Naive B cell (primary cell): ENCODE measurements around the gene AHDC1. TPM values are rescaled to one million over a fixed set of nuclear protein-coding genes. Genes with fewer than 3 reads are reported as not detected.
A peak's percentile ranks its signal among the peaks of the same experiment; 100 is the strongest.
"Not testable (repeated sequence)": the region's sequence is repeated elsewhere in the genome, so short reads cannot be mapped to it uniquely, and the experiment has no call there.

Experiments used
- ATAC-seq, 2 donors: fragments of 150-1000 bp; cut with Tn5 transposase; 2 replicates each; pipeline ENCODE4 v1.10.0; 2021; ENCODE audit warnings: low read depth in 2 of 2, mild to moderate bottlenecking in 2 of 2, moderate library complexity in 2 of 2
- DNase-seq: peaks from one replicate; pipeline ENCODE4 v3.0.0; 2022
- H3K27ac Mint-ChIP-seq, 6 donors: one replicate each; pipeline ENCODE4 v1.8.0; 2020 to 2022; ENCODE audit warnings: mild to moderate bottlenecking in 6 of 6, mixed read lengths in 6 of 6, moderate library complexity in 5 of 6, inconsistent platforms in 2 of 6
- H3K27me3 Mint-ChIP-seq, 3 donors: one replicate each; pipeline ENCODE4 v1.8.0; 2021 to 2022; ENCODE audit warnings: mixed read lengths in 3 of 3, mild to moderate bottlenecking in 1 of 3
- H3K36me3 Mint-ChIP-seq, 2 donors: one replicate each; pipeline ENCODE4 v1.8.0; 2020 to 2022; ENCODE audit warnings: mixed read lengths in 2 of 2, inconsistent platforms in 1 of 2, mild to moderate bottlenecking in 1 of 2
- H3K4me1 Mint-ChIP-seq, 3 donors: one replicate each; pipeline ENCODE4 v1.8.0; 2020 to 2022; ENCODE audit warnings: mixed read lengths in 3 of 3, inconsistent platforms in 1 of 3, mild to moderate bottlenecking in 1 of 3, moderate library complexity in 1 of 3
- H3K4me3 Mint-ChIP-seq, 8 donors: one replicate each; pipeline ENCODE4 v1.8.0; 2020 to 2022; ENCODE audit warnings: mild to moderate bottlenecking in 8 of 8, mixed read lengths in 8 of 8, moderate library complexity in 8 of 8, inconsistent platforms in 2 of 8
- H3K9me3 Mint-ChIP-seq, 7 donors: one replicate each; pipeline ENCODE4 v1.8.0; 2020 to 2022; ENCODE audit warnings: mixed read lengths in 7 of 7, mild to moderate bottlenecking in 5 of 7, inconsistent platforms in 2 of 7, moderate library complexity in 1 of 7
- polyA plus RNA-seq, 6 donors: library from polyadenylated mRNA; unstranded; fragments of 300-500 nt; fragmentation: Illumina TruSeq; gene quantifications; one replicate each; pipeline ENCODE4 v1.2.3, GENCODE V29; 2021; ENCODE audit warnings: low read depth in 6 of 6

The AHDC1 gene
- polyA plus RNA-seq, 6 donors from 2014 or later, result 0.15 to 2.3 (median 0.91) TPM

DNA sequence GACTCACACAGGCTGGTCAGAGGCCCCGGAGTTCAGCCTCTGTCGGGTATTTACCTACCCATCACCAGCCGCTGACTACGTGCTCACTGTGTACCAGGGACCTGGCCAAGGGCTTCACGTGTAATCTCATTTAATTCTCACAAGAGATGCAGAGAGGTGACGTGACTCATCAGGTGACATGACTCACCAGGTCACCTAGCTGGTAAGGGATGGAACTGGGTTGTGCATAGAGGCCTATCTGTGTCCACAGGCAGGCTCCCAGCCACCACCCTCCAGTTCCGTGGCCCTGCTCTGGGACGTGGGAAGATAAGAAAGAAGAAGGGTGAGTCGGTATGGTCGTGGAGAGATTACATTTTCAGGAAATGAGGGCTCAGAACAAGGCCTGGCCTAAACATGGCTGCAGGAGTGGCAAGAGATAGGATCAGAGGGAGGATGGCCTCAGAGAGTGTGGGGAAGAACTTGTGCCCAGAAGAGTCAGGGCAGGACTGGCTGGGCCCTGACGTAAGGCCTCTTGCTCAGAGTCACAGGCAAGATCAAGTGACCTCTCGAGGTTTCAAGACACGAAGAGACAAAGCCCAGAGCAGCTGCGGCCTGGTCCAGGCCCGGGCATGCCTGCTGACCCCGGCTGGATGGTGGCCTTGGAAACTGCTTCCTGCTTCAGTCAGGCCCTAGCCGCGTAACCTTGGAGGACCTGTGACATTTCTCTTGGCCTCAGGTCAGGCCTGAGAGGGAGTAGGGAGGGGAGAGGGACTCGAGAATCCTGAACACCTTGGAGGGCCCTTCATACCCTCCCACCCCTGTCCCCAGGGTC is 61.3 kb downstream of the AHDC1 start:
- Mint-ChIP-seq H3K27ac (peak overlapping the region in 3 of 6 donors; percentile 45 to 93 (median 70)), H3K9me3 (no peaks in the 10 kb centered on the region), H3K4me3 (no peak overlapping the region), H3K27me3 (no peaks in the 10 kb centered on the region), H3K4me1 (peaks cover 2 to 13% (median 11%) of the 10 kb centered on the region in 3 donors), H3K36me3 (peaks cover 0 to 9% of the 10 kb centered on the region in 2 donors)
- no peak for DNase-seq
- no peak for ATAC-seq

DNA sequence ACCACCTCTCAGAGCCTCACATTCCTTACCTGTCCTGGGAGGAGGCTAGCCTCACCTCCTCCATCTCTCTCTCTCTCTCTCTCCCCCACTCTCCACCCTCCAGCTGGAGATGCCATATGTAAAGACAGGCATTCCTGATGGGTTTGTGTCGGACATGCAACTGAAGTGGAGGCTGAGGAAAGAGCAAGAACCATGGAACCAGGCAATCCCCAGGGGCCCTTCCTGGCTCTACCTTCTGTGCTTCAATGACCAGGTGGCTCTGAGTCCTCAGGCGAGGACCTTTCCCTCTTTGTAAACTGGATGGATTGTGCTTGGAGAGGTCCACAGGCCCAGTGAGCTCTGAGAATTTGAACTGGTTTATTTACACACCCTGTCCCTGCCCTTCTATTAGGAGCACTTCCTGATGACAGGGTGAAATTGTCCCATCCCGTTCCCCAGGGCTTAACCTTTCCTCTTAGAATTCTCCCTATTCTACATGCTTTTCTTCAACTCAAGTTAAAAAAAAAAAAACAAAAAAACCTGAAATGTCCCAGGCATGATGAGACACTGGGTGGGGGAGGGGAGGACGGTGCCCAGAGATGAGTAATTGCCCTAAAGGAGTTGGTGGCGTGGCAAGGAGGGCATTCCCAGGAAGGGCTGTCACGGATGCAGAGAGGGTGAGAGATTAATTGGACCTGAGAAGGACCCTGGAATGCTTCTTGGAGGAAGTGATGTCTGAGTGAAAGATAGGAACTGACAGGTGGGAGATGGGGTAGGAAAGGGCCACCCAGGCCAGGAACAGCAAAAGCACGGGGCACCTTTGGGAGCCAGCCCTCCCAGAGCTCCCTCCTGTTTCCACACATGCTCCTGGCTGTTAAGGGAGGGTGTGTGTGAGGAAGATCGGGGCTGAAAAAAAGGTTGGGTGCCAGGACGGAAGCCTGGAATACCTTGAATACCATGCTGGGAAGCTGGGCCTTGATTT is 63.8 kb downstream of the AHDC1 start:
- no peaks in the 10 kb centered on the region for H3K9me3 Mint-ChIP-seq
- no peaks in the 10 kb centered on the region for H3K27me3 Mint-ChIP-seq
- no peak for DNase-seq
- H3K36me3 Mint-ChIP-seq, result peaks cover 0 to 9% of the 10 kb centered on the region in 2 donors
- H3K4me1 Mint-ChIP-seq, result peaks cover 2 to 13% (median 11%) of the 10 kb centered on the region in 3 donors
- peak overlapping the region in 1 of 8 donors; percentile 34 for H3K4me3 Mint-ChIP-seq
- H3K27ac Mint-ChIP-seq, result peak overlapping the region in 2 of 6 donors; percentile 43 to 48
- no peak for ATAC-seq

DNA sequence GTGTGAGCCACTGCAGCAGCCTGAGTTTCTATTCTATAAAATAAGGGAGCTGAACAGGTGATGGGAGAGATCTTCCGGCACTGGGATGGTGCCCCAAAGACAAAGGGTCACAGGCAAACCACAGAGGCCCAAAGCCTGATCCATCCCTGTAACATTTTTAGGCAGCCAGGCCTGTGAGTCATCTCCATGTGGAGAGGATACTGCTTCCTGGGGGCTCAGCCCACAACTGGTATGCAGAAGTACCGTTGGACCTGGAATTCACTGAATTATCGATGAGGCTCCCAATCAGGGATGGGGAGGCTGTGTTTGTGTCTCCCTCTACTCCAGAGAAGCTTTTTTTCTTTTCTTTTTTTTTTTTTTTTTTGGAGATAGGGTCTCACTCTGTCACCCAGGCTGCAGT is 65.2 kb downstream of the AHDC1 start:
- peaks cover 2 to 11% (median 8%) of the 10 kb centered on the region in 3 donors for H3K4me1 Mint-ChIP-seq
- ATAC-seq (no peak), DNase-seq (no peak)

DNA sequence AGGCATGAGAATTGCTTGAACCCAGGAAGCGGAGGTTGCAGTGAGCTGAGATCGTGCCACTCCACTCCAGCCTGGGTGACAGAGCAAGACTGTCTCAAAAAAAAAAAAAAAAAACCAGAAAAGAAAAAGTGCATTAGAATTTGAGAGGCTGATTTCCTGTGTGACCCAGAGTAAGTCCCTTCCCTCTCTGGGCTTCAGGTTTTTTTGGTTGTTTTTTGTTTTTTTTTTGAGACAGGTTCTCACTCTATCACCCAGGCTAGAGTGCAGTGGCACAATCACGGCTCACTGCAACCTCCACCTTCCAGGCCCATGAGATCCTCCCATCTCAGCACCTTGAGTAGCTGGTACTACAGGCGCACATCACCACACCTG is 65.7 kb downstream of the AHDC1 start:
- H3K4me1 Mint-ChIP-seq, result peaks cover 2 to 11% (median 8%) of the 10 kb centered on the region in 3 donors
- not testable (repeated sequence) for H3K36me3 Mint-ChIP-seq, DNase-seq, H3K27me3 Mint-ChIP-seq, H3K9me3 Mint-ChIP-seq, ATAC-seq, H3K4me3 Mint-ChIP-seq
- H3K27ac Mint-ChIP-seq, result peak overlapping the region in 1 of 6 donors; percentile 65

More for the DNA sequence above, 65.2 kb downstream of the AHDC1 start:
- H3K36me3 Mint-ChIP-seq, result peaks cover 0 to 9% of the 10 kb centered on the region in 2 donors
- H3K4me3 Mint-ChIP-seq, result no peak overlapping the region
- H3K27ac Mint-ChIP-seq, result no peak overlapping the region
- no peaks in the 10 kb centered on the region for H3K9me3 Mint-ChIP-seq
- no peaks in the 10 kb centered on the region for H3K27me3 Mint-ChIP-seq

DNA sequence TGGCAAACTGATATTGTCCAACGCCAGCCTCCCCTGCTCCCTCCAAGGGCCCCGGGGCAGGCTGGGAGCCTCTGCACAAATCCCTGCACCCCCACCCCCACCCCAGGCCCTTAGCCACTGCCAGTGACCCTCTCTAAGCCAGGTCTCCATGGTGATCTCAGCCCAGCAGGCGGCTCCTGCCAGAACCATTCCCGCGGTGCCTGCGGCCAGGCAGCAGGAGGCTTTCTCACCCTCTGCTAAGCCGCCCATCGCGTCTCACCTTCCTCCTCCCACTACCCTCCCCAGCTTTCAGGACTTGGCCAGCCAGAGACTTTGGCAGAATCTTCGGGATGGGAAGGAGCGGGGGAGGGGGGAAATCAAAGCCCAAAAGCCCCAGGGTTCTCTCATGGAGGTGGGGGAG is 67.2 kb downstream of the AHDC1 start:
- Mint-ChIP-seq H3K4me3 (no peak overlapping the region), H3K9me3 (no peaks in the 10 kb centered on the region), H3K27ac (no peak overlapping the region), H3K4me1 (peaks cover 4 to 22% (median 7%) of the 10 kb centered on the region in 3 donors), H3K27me3 (no peaks in the 10 kb centered on the region), H3K36me3 (peaks cover 0 to 9% of the 10 kb centered on the region in 2 donors)
- ATAC-seq, result no peak
- no peak for DNase-seq

DNA sequence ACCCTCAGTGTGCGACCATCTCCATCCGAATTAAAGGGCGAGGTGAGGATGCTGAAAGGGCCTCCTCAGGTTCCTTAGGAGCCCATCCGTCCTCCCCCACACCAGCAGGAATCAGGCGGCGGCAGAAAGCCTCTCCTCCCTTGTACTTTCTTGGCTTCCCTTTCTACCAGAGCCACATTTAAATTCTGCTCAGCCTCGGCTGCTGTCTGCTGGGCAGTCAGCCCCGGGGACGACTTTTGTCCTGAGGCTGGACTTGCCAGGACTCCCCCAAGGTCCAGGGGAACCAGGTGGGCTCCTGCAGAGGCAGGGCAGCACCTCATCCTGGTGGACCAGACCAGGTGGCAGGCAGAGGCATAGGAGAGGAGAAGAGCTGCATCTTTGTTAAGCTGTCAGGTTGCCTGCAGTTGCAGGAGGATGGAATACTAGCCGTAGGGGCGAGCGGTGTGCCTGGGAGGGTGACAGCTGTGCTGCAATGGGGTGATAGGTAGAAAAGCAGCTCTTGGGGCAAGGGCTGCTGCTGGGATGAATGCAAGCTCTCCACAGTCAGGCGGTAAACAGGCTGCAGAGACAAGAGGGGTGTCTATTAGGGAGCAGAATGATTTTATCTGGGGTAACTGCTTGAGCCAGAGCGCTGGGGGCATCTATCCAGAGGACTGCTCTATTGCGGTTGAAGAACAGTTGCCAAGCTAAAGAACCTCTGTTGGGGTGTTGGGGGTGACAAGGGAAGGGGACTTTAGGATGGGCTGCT is 67.8 kb downstream of the AHDC1 start:
- Mint-ChIP-seq H3K4me1 (peaks cover 4 to 23% (median 7%) of the 10 kb centered on the region in 3 donors), H3K27me3 (no peaks in the 10 kb centered on the region), H3K36me3 (peaks cover 0 to 9% of the 10 kb centered on the region in 2 donors), H3K9me3 (no peaks in the 10 kb centered on the region), H3K4me3 (no peak overlapping the region), H3K27ac (peak overlapping the region in 1 of 6 donors; percentile 59)
- DNase-seq (no peak), ATAC-seq (no peak)

DNA sequence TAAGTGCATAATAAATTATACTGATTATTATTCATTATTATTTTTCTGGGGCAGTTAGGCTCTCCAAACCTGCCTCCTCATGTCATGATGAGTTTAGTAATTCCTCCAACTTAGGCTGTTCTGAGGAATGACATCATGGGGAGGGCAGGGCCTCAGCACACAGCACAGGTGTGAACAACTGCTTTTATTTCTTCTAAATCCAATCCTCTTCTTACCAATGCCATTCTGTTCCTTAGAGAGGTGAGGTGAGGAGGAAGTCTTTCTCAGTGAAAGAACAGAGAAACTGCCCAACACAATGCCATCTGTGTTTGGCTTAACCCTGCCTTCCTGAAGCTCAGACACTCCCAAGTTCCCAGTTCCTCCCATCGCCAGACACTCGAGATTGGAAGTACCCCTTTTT is 68.6 kb downstream of the AHDC1 start:
- H3K27ac Mint-ChIP-seq, result no peak overlapping the region
- no peak for ATAC-seq

DNA sequence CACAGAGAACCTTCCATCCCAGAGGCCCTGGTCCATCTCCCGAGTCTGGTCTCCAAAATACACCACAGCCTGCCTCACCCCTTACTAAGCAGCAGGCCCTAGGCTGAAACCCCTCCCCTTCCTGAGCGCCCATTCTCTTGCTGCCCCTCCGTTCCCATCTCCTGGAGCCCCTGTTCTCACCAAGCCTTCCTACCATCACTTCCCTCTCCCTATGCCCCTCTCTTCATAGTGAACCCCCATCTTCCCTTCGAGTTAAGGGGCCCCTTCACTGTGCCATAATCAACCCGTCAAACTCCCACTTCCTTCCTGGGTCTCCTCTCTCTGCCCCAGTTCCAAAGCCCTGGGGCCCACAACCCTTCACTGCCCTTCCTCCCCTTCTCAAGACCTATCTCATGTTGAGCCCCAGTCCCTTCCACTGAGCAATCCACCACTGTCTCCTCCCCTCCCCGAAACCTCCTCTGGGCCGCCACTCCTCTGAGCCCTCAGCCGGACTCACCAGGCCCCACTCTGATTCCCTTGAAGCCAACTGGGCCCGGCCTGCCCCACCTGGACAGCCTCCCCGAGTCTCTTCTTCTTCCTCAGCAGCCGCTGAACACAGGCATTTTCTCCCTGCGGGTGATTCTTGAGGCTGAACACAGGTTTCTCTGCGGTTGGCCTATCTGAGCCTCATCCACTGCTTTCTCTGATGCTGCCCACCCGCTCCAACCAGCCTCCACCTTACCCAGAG is 71.8 kb downstream of the AHDC1 start:
- Mint-ChIP-seq H3K27me3 (no peaks in the 10 kb centered on the region), H3K9me3 (no peaks in the 10 kb centered on the region), H3K27ac (peak overlapping the region in 4 of 6 donors; percentile 26 to 87 (median 58)), H3K4me3 (peak overlapping the region in 1 of 8 donors; percentile 49), H3K4me1 (peaks cover 14 to 22% (median 18%) of the 10 kb centered on the region in 3 donors), H3K36me3 (no peaks in the 10 kb centered on the region)
- DNase-seq (no peak), ATAC-seq (no peak)

More for the DNA sequence above, 68.6 kb downstream of the AHDC1 start:
- DNase-seq, result no peak
- Mint-ChIP-seq H3K9me3 (no peaks in the 10 kb centered on the region), H3K4me3 (no peak overlapping the region), H3K27me3 (no peaks in the 10 kb centered on the region), H3K4me1 (peaks cover 4 to 19% (median 7%) of the 10 kb centered on the region in 3 donors), H3K36me3 (peaks cover 0 to 9% of the 10 kb centered on the region in 2 donors)

DNA sequence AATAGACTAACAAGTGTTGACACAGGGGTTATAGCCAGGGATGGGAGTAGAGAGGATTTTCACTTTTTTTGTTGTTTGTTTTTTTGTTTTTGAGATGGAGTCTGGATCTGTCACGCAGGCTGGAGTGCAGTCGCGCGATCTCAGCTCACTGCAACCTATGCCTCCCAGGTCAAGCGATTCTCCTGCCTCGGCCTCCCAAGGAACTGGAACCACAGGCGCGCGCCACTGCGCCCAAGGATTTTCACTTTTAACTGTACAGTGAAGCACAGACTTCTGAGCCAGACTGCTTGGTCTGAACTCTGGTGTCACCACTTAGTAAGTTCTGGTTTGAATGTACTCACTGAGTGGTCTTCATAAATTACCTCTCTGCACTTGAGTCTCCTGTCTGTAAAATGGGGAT is 73.8 kb downstream of the AHDC1 start:
- H3K4me3 Mint-ChIP-seq, result peak overlapping the region in 2 of 8 donors; percentile 16 to 54
- no peaks in the 10 kb centered on the region for H3K9me3 Mint-ChIP-seq
- no peak for ATAC-seq

DNA sequence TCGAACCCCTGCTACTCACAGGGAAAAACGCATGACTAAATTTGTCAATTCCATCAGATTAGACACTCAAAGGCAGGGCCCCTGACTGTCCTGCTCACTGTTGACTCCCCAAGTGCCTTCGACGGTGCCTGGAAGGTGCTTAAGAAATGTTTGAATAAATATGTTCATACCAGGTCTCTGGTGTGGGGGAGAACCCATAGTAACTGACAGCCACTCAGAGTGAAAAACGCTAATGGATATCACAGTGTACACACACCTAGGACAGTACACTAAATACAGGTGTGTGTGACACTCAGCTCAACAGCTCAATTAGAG is 74.3 kb downstream of the AHDC1 start:
- Mint-ChIP-seq H3K27me3 (no peaks in the 10 kb centered on the region), H3K4me3 (peak overlapping the region in 5 of 8 donors; percentile 1 to 76 (median 21)), H3K4me1 (peaks cover 38 to 46% (median 38%) of the 10 kb centered on the region in 3 donors), H3K9me3 (no peaks in the 10 kb centered on the region), H3K27ac (peak overlapping the region in 5 of 6 donors; percentile 10 to 93 (median 78)), H3K36me3 (no peaks in the 10 kb centered on the region)
- ATAC-seq (no peak), DNase-seq (no peak)

More for the DNA sequence above, 73.8 kb downstream of the AHDC1 start:
- no peak for DNase-seq
- Mint-ChIP-seq H3K27ac (peak overlapping the region in 3 of 6 donors; percentile 62 to 93 (median 78)), H3K36me3 (no peaks in the 10 kb centered on the region), H3K27me3 (no peaks in the 10 kb centered on the region), H3K4me1 (peaks cover 33 to 41% (median 34%) of the 10 kb centered on the region in 3 donors)

DNA sequence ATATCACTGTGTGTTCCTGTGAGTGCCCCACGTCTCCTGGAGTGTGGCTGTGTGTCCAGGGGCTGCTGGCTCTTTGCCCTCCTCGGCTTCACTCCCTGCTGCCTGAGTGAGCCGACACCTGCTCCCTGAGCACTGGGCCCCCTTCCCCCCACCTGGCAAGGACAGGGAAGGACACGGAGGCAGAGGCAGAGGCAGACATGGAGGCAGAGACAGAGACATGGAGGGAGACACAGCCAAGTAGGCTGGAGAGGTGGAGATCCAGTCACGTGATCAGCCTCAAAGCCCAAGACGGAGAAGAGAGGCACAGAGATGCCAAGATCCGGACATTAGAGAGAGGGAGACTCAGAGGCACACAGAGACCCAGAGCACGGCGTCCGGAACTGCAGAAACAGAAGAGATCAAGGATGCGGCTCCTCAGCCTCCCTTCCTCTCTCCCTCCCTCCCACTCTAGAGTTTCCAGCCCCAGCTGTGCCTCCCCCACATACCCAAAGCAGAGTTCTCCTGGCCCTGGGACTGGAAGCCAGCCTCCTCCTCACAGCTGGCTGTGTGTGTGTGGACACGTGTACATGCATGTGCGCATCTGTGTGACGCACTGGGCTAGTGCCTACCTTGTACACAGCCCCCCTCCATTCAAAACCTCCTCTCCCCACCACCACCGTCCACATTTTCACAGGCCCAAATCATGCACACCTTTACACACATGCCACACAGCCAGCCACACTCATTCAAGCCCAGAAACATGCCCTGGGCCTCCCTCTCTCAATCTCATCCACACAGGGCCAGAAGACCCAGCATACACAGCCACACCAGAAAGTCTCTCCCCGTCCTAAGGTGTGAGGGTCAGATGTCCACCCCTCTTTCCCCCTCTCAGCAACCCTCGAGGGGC is 74.9 kb downstream of the AHDC1 start:
- Mint-ChIP-seq H3K4me3 (peak overlapping the region in 7 of 8 donors; percentile 46 to 89 (median 81)), H3K27me3 (no peaks in the 10 kb centered on the region), H3K9me3 (no peaks in the 10 kb centered on the region), H3K36me3 (no peaks in the 10 kb centered on the region), H3K27ac (peak overlapping the region; percentile 10 to 97 (median 90)), H3K4me1 (peaks cover 44 to 52% (median 44%) of the 10 kb centered on the region in 3 donors)
- DNase-seq, result no peak
- ATAC-seq, result no peak
